GM12891 (cell line): ENCODE measurements around the gene KIF25.

Source experiments
- PAX5 ChIP-seq: IDR thresholded peaks from 2 replicates; pipeline ENCODE4 v1.6.1; 2011; ENCODE audit warnings: low read length, moderate library complexity, mild to moderate bottlenecking; ENCODE audit not compliant: insufficient read depth, severe bottlenecking
- POLR2A ChIP-seq: IDR thresholded peaks from 2 replicates; pipeline ENCODE4 v1.6.1; 2011; ENCODE audit warnings: low read depth, low read length, control low read depth
- POLR2AphosphoS5 ChIP-seq: IDR thresholded peaks from 2 replicates; pipeline ENCODE4 v1.6.1; 2011; ENCODE audit warnings: low read depth, low read length, control low read depth
- POU2F2 ChIP-seq: IDR thresholded peaks from 2 replicates; pipeline ENCODE4 v1.6.1; 2011; ENCODE audit warnings: low read depth, mild to moderate bottlenecking, control low read depth, low read length, moderate library complexity
- SPI1 ChIP-seq: IDR thresholded peaks from 2 replicates; pipeline ENCODE4 v1.6.1; 2011; ENCODE audit warnings: low read depth, low read length, control low read depth
- TAF1 ChIP-seq: IDR thresholded peaks from 2 replicates; pipeline ENCODE4 v1.6.1; 2011; ENCODE audit warnings: low read depth, low read length, control low read depth

DNA sequence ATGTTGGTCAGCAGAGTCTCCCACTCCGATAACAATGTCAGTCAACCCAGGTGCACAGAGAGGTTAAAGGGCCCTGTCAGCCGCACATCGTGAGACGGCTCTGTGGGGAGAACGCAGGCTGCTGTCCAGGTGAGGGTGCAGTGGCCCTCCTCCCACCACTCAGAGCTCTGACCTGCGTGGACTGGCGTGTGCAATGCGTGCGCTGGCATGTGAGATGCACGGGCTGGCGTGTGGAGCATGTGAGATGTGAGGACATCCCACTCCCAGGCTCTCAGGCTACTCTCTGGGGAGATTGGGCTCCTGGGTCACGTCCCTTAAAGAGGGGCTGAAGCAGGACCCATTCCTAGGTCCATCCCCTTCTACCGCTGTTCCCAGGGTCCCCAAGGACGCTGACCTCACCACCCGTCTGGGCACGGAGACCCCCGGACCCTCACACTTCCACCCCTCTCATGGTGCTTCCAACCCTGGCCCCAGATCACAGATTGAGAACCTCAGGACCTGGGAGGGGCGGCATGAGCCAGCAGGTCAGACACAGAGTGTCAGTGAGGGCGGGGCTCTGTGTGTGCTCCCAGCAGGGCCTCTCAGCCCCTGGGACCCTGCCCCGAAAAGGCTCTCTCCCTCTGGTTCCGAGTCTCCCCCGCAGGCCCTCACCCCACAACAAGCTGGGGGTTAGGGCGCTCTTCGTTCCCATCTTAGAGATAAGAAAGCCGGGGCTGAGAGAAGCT lies 90.1 kb downstream of the KIF25 start:
- TF ChIP-seq TAF1: no peak
- no peak for TF ChIP-seq POLR2AphosphoS5
- TF ChIP-seq POLR2A: no peak
- TF ChIP-seq SPI1: no peak
- TF ChIP-seq PAX5: no peak
- no peak for TF ChIP-seq POU2F2
